HepG2 (cell line): Measurements from ENCODE around the gene SHANK3. TPM values are rescaled to one million over a fixed set of nuclear protein-coding genes. Genes with fewer than 3 reads are reported as not detected.

Source experiments
- BCLAF1 ChIP-seq: fragments of 450-650 bp; IDR thresholded peaks from 2 replicates; pipeline ENCODE4 v1.6.1; 2017; ENCODE audit warnings: mild to moderate bottlenecking
- DNMT3B ChIP-seq: conservative IDR thresholded peaks from 2 replicates; pipeline ENCODE4 v1.6.1; 2016; ENCODE audit warnings: missing biosample characterization, control low read depth
- FOXK2 ChIP-seq: fragments of 450-650 bp; IDR thresholded peaks from 2 replicates; pipeline ENCODE4 v1.6.1; 2016
- GTF3A ChIP-seq: sonication (generic); formaldehyde crosslinking; conservative IDR thresholded peaks from 2 replicates; pipeline ENCODE4 v1.4.0; 2020; ENCODE audit warnings: mild to moderate bottlenecking, missing genetic modification reagents
- HDAC2 ChIP-seq: sonication (generic); formaldehyde crosslinking; IDR thresholded peaks from 2 replicates; pipeline ENCODE4 v1.4.0; 2020; ENCODE audit warnings: missing genetic modification reagents
- HNRNPUL1 ChIP-seq: fragments of 200-400 bp; formaldehyde crosslinking; IDR thresholded peaks from 2 replicates; pipeline ENCODE4 v1.6.1; 2017; ENCODE audit warnings: low read depth, mild to moderate bottlenecking, low read length, moderate library complexity
- IRF9 ChIP-seq: sonication (generic); formaldehyde crosslinking; IDR thresholded peaks from 2 replicates; pipeline ENCODE4 v1.8.0; 2022; ENCODE audit warnings: missing genetic modification reagents, mild to moderate bottlenecking, borderline replicate concordance
- MYC ChIP-seq: sonication (generic); formaldehyde crosslinking; IDR thresholded peaks from 2 replicates; pipeline ENCODE4 v1.9.0; 2021; ENCODE audit warnings: missing genetic modification reagents, borderline replicate concordance
- NCOA2 ChIP-seq: sonication (generic); formaldehyde crosslinking; IDR thresholded peaks from 2 replicates; pipeline ENCODE4 v1.8.0; 2022; ENCODE audit warnings: inconsistent platforms
- NCOA5 ChIP-seq: sonication (generic); formaldehyde crosslinking; IDR thresholded peaks from 2 replicates; pipeline ENCODE4 v1.4.0; 2020; ENCODE audit warnings: missing genetic modification reagents
- PHF21A ChIP-seq: sonication (generic); formaldehyde crosslinking; IDR thresholded peaks from 2 replicates; pipeline ENCODE4 v1.5.0; 2020; ENCODE audit warnings: mild to moderate bottlenecking, missing genetic modification reagents
- SMC3 ChIP-seq: IDR thresholded peaks from 2 replicates; pipeline ENCODE4 v1.6.1; 2011; ENCODE audit warnings: low read length, improper control_type of control experiment
- TBP ChIP-seq: sonication (generic); formaldehyde crosslinking; IDR thresholded peaks from 2 replicates; pipeline ENCODE4 v1.5.0; 2020; ENCODE audit warnings: missing genetic modification reagents
- XRCC5 ChIP-seq: fragments of 200-400 bp; formaldehyde crosslinking; optimal IDR thresholded peaks from 2 replicates; pipeline ENCODE3; 2017; ENCODE audit warnings: mild to moderate bottlenecking, low read length
- ZBTB20 ChIP-seq: sonication (generic); formaldehyde crosslinking; IDR thresholded peaks from 2 replicates; pipeline ENCODE4 v1.8.1; 2023; ENCODE audit warnings: missing genetic modification reagents, low read depth, mild to moderate bottlenecking, borderline replicate concordance
- ZBTB39 ChIP-seq: sonication (generic); formaldehyde crosslinking; IDR thresholded peaks from 2 replicates; pipeline ENCODE4 v1.5.0; 2020; ENCODE audit warnings: missing genetic modification reagents
- ZNF124 ChIP-seq: sonication (generic); formaldehyde crosslinking; IDR thresholded peaks from 2 replicates; pipeline ENCODE4 v1.4.0; 2020; ENCODE audit warnings: missing genetic modification reagents
- ZNF235 ChIP-seq: sonication (generic); formaldehyde crosslinking; IDR thresholded peaks from 2 replicates; pipeline ENCODE4 v1.8.1; 2023; ENCODE audit warnings: mild to moderate bottlenecking, missing genetic modification reagents, borderline replicate concordance
- ZNF451 ChIP-seq: sonication (generic); formaldehyde crosslinking; IDR thresholded peaks from 2 replicates; pipeline ENCODE4 v1.5.0; 2020; ENCODE audit warnings: mild to moderate bottlenecking, missing genetic modification reagents
- ZNF605 ChIP-seq: sonication (generic); formaldehyde crosslinking; IDR thresholded peaks from 2 replicates; pipeline ENCODE4 v1.8.0; 2022; ENCODE audit warnings: mild to moderate bottlenecking, missing genetic modification reagents
- ZNF710 ChIP-seq: sonication (generic); formaldehyde crosslinking; IDR thresholded peaks from 2 replicates; pipeline ENCODE4 v1.5.0; 2020; ENCODE audit warnings: mild to moderate bottlenecking, missing genetic modification reagents, borderline replicate concordance
- ZSCAN21 ChIP-seq: sonication (generic); formaldehyde crosslinking; IDR thresholded peaks from 2 replicates; pipeline ENCODE4 v1.8.0; 2022; ENCODE audit warnings: mild to moderate bottlenecking, missing genetic modification reagents, moderate library complexity, borderline replicate concordance
- polyA plus RNA-seq, 8 experiments: library from polyadenylated mRNA; depleted of rRNA in 3 of 8; stranded (reverse) in 7 of 8; unstranded in 1 of 8; fragments of >200 nt; fragmentation: Illumina TruSeq in 4 of 8; extraction: Trizol in 4 of 8; gene quantifications; 2 replicates each; pipeline versions ENCODE4 v1.2.1 to v1.2.3, GENCODE V29; 2011 to 2016; ENCODE audit warnings: low read depth in 4 of 8, missing spikeins in 1 of 8, mixed read lengths in 1 of 8; ENCODE audit not compliant: insufficient read depth in 1 of 8
- total RNA-seq, 5 experiments: library from RNA; depleted of rRNA; stranded (reverse); fragments of >200 nt; fragmentation: Illumina TruSeq; extraction: Trizol; gene quantifications; 2 replicates each; pipeline ENCODE4 v1.2.3, GENCODE V29; 2016; ENCODE audit warnings: low read depth in 1 of 5
- TF ChIP-seq, protein P1 (sequence below): IDR thresholded peaks from 2 replicates; pipeline ENCODE4 v1.6.1; 2012; ENCODE audit warnings: inconsistent platforms

SHANK3 gene
- total and polyA plus RNA-seq, 2 of the 13 experiments (the other 11 are each of a cell fraction or from before 2014, with no cell fraction given): 2.9 to 4.6 TPM

GRCh38 chr22:50700387-50701075 is 27.9 kb downstream of the SHANK3 start (continued):
- TF ChIP-seq ZNF124 (CRISPR knock-in tag) (peak; percentile 34; the same call in 1 of the 2 replicates), ZNF605 (peak; percentile 93), ZBTB39 (CRISPR knock-in tag) (no peak), ZBTB20 (CRISPR knock-in tag) (0 out of 2 replicates have a peak, but pooled peaks have one; percentile 70), HDAC2 (peak; percentile 83), IRF9 (peak; percentile 26; the same call in 1 of the 2 replicates), NCOA2 (peak; percentile 72), NCOA5 (CRISPR knock-in tag) (no peak), MYC (peak; percentile 95), ZSCAN21 (CRISPR knock-in tag) (peak; percentile 53; the same call in 1 of the 2 replicates), HNRNPUL1 (no peak), FOXK2 (peak; percentile 97), ZNF710 (CRISPR knock-in tag) (0 out of 2 replicates have a peak, but pooled peaks have one; percentile 45), SMC3 (no peak), DNMT3B (no peak), GTF3A (CRISPR knock-in tag) (no peak), TBP (no peak), ZNF451 (CRISPR knock-in tag) (no peak), PHF21A (CRISPR knock-in tag) (peak; percentile 95), ZNF235 (CRISPR knock-in tag) (0 out of 2 replicates have a peak, but pooled peaks have one; percentile 41), XRCC5 (no peak), BCLAF1 (no peak)
- TF ChIP-seq, protein P1, sequence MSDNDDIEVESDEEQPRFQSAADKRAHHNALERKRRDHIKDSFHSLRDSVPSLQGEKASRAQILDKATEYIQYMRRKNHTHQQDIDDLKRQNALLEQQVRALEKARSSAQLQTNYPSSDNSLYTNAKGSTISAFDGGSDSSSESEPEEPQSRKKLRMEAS: peak; percentile 95
